Neutrophil (primary cell): Measurements from ENCODE around the gene SIGLEC1.

Experiments
- H3K27ac ChIP-seq: fragments of 200-600 bp; sonication (generic); 2 replicates; pipeline ENCODE4 v1.5.1; 2016; ENCODE audit warnings: mild to moderate bottlenecking, moderate library complexity
- H3K27me3 ChIP-seq: fragments of 200-600 bp; sonication (generic); 2 replicates; pipeline ENCODE4 v1.6.0; 2016; ENCODE audit warnings: mild to moderate bottlenecking
- H3K36me3 ChIP-seq: fragments of 200-600 bp; sonication (generic); 2 replicates; pipeline ENCODE4 v1.5.1; 2017
- H3K4me1 ChIP-seq, 2 experiments: fragments of 200-600 bp in 1 of 2; sonication (generic) in 1 of 2; 1 replicate in 1 of 2; 2 replicates in 1 of 2; pipeline versions ENCODE4 v1.5.1 to v1.6.1; 2013 to 2016; ENCODE audit warnings: low read depth in 1 of 2, low read length in 1 of 2, mild to moderate bottlenecking in 1 of 2, moderate library complexity in 1 of 2; ENCODE audit not compliant: control insufficient read depth in 1 of 2, insufficient read depth in 1 of 2
- H3K4me3 ChIP-seq, 2 experiments: fragments of 200-600 bp in 1 of 2; sonication (generic) in 1 of 2; 1 replicate in 1 of 2; 2 replicates in 1 of 2; pipeline ENCODE4 v1.5.1; 2013 to 2016; ENCODE audit warnings: low read depth in 1 of 2, low read length in 1 of 2, mild to moderate bottlenecking in 1 of 2, moderate library complexity in 1 of 2
- H3K9me3 ChIP-seq: fragments of 200-600 bp; sonication (generic); 2 replicates; pipeline ENCODE4 v1.5.1; 2016
- CTCF ChIP-seq: fragments of 200-600 bp; sonication (generic); IDR thresholded peaks from 2 replicates; pipeline ENCODE4 v1.5.1; 2016; ENCODE audit warnings: antibody characterized with exemption

The SIGLEC1 gene

GRCh38 chr20:3670511-3670910 is 41.9 kb downstream of the SIGLEC1 start:
- Histone ChIP-seq H3K27ac (no peak overlapping the region), H3K4me3 (no peak overlapping the region), H3K27me3 (peaks cover 68% of the 10 kb centered on the region), H3K9me3 (no peaks in the 10 kb centered on the region), H3K36me3 (no peaks in the 10 kb centered on the region), H3K4me1 (peaks cover 5 to 8% of the 10 kb centered on the region in 2 experiments)
- no peak for TF ChIP-seq CTCF

DNA sequence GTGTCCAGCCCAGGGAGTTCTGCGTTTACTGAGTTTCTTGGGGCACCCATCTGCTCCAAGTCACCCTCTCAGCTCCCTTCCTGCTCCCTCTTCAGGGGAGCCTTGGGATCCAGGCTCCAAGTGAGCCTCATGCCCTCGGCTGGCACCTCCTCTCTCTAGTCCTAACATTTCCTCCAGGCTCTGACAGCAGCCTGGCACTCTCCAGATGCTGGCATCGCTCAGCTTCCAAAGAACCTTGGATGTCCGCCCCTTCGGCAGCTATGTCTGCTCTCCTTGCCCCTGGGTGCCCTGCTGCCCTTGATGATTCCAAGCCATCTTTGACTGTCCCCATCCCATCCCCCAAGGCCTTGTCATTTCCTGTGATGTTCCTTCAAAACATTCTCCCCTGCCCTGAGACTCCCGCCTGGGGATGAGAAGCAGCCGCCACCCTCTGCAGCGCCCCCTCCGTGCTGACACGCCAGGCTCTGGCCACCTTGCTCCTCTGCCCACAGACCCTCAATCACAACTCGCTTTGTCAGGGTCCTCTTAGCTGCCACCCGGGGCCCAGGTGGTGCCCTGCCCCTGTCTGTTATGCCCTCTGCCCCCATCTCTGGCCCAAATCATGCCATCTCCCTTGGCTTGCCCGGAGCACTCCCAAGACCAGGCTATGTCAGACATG is 42.6 kb downstream of the SIGLEC1 start:
- no peak overlapping the region for H3K27ac ChIP-seq
- no peak for TF ChIP-seq CTCF
- no peaks in the 10 kb centered on the region for H3K9me3 ChIP-seq
- H3K27me3 ChIP-seq: peaks cover 61% of the 10 kb centered on the region
- peaks cover 5 to 8% of the 10 kb centered on the region in 2 experiments for H3K4me1 ChIP-seq
- no peaks in the 10 kb centered on the region for H3K36me3 ChIP-seq
- no peak overlapping the region for H3K4me3 ChIP-seq

DNA sequence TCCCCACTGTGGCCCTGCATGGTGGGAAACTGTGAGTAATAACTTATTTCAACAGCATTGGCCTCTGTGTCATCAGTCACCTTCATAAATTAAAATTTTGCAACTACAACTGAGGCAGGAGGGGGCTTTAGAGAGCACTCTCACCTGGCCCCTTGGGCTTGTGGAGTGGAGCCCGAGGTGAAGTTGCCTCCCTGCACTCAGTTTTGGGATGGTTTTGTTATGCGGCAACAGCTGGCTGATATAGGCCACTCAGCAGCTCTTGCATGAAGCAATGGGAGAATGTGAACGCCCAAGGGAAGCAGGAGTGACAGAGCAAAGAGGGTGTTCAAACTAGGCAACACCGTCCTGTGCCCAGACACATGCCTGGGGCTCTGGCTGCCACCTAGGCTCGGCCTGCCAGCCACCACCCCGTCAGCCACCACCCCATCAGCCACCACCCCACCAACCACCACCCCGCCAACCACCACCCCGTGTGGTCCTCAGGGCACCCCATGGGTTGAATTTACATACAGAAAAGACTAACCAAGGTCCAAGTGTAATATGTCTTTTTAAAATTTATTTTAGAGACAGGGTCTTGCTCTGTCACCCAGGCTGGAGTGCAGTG is 44.9 kb downstream of the SIGLEC1 start:
- TF ChIP-seq CTCF: no peak
- Histone ChIP-seq H3K36me3 (no peaks in the 10 kb centered on the region), H3K4me1 (peaks cover 2% of the 10 kb centered on the region in 2 experiments), H3K27me3 (peaks cover 61% of the 10 kb centered on the region), H3K9me3 (no peaks in the 10 kb centered on the region), H3K27ac (no peak overlapping the region), H3K4me3 (no peak overlapping the region)

DNA sequence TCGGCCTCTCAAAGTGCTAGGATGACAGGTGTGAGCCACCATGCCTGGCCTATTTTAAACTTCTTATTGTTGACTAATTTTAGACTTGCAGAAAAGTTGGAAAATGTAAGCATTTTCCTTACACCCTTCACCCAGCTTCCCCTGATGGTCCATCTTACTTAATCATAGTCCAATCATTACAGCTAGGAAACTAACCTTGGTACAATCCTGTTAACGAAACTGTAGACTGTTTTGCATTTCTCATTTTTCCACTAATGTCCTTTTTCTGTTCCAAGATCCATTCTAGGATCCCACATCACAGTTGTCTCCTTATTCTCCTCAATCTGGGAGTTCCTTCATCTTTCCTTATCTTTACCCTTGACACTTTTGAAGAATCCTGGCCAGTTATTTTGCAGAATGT is 48.5 kb downstream of the SIGLEC1 start:
- Histone ChIP-seq H3K27me3 (peaks cover 61% of the 10 kb centered on the region), H3K4me3 (no peak overlapping the region), H3K9me3 (no peaks in the 10 kb centered on the region), H3K4me1 (peaks cover 3 to 15% of the 10 kb centered on the region in 2 experiments), H3K27ac (no peak overlapping the region), H3K36me3 (no peaks in the 10 kb centered on the region)
- no peak for TF ChIP-seq CTCF

DNA sequence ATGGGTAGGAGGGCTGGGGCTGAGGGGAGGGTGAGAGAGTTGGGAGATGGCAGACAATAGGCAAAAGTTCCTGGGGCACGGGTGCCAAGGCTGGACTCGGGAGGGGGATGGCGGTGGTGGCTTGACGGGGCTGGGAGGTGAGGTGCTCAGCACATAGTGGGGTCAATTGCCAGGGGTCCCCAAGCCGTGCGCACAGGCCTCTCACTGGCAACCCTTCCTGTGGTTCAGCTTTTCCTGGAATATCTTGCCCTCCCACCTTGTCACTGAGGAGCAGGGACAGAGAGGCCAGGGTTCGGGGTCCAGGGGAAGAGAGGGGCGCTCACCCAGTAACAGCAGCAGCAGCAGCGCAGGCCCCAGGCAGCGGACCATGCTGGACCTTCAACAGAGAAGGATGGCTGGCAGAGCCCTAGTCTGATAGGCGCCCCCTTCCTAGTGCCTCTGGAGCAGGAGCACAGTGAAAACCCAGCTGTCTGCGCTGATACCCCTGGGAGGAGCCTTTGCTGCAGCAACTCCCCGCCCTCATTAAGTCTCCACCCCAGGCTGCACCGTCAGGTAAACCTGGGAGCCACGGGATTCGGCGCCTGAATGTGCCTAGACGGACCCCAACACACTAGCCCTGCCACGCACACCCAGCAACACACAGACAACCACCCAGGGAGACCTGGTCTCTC is 49.2 kb downstream of the SIGLEC1 start, which contains the start of gene GFRA4:
TSS of gene GFRA4 (minus strand) at position 369 of the 671 bp plus-strand sequence. CDS start at position 369, 0 bp downstream.
- Histone ChIP-seq H3K4me1 (peaks cover 3 to 19% of the 10 kb centered on the region in 2 experiments), H3K4me3 (no peak within 1 kb of the TSS), H3K27ac (no peak within 1 kb of the TSS), H3K36me3 (no peaks in the 10 kb centered on the region), H3K9me3 (no peaks in the 10 kb centered on the region), H3K27me3 (peaks cover 66% of the 10 kb centered on the region)
- no peak for TF ChIP-seq CTCF
